ENCODE data around the gene PTBP1.

PTBP1 gene

GRCh38 chr19:796692-797527 is at the start of gene PTBP1:
PTBP1 (plus strand) TSS chr19:797452; CDS start chr19:797498, 46 bp downstream.
- in situ Hi-C loops (cut with HindIII; ENCODE audit: low sequenced_read_pairs) = no loop called here
- no peak for TF ChIP-seq CTCF (IDR thresholded peaks at IDR 0.05; ENCODE audit: low read depth, low read length, missing control alignments)
- DNase-seq (ENCODE audit: low read depth) = peak; percentile 100
- H3K4me3 ChIP-seq (ENCODE audit: low read depth, low read length) = peak within 1 kb of the TSS; percentile 73

GRCh38 chr19:748274-748598 is 49.0 kb upstream of the PTBP1 start:
- no peak for DNase-seq (ENCODE audit: low read depth)
- in situ Hi-C loops (cut with HindIII; ENCODE audit: low sequenced_read_pairs) = no loop called here
- no peak for TF ChIP-seq CTCF (IDR thresholded peaks at IDR 0.05; ENCODE audit: low read depth, low read length, missing control alignments)
- H3K4me3 ChIP-seq (ENCODE audit: low read depth, low read length) = no peak overlapping the region

- no peak for TF ChIP-seq CTCF (IDR thresholded peaks at IDR 0.05; ENCODE audit: low read depth, low read length, missing control alignments)
- in situ Hi-C loops (cut with HindIII; ENCODE audit: low sequenced_read_pairs) = no loop called here
- DNase-seq (ENCODE audit: low read depth) = no peak
- H3K4me3 ChIP-seq (ENCODE audit: low read depth, low read length) = no peak overlapping the region
Measured at GRCh38 chr19:749811-750210, 47.4 kb upstream of the PTBP1 start.

- in situ Hi-C loops (cut with HindIII; ENCODE audit: low sequenced_read_pairs) = no loop called here
- no peak for DNase-seq (ENCODE audit: low read depth)
- no peak for TF ChIP-seq CTCF (IDR thresholded peaks at IDR 0.05; ENCODE audit: low read depth, low read length, missing control alignments)
- H3K4me3 ChIP-seq (ENCODE audit: low read depth, low read length) = no peak within 1 kb of the TSS
Measured at GRCh38 chr19:750640-751423, 46.4 kb upstream of the PTBP1 start, which contains the start of gene MISP. MISP (plus strand) TSS chr19:751112; CDS start chr19:756947, 5,835 bp downstream.

- in situ Hi-C loops (cut with HindIII; ENCODE audit: low sequenced_read_pairs) = no loop called here
- no peak for TF ChIP-seq CTCF (IDR thresholded peaks at IDR 0.05; ENCODE audit: low read depth, low read length, missing control alignments)
- no peak for DNase-seq (ENCODE audit: low read depth)
- no peak overlapping the region for H3K4me3 ChIP-seq (ENCODE audit: low read depth, low read length)
Measured at GRCh38 chr19:751501-752341, 45.5 kb upstream of the PTBP1 start.

All from astrocyte of the cerebellum (primary cell).